Measurements from ENCODE around the gene BTBD10. TPM values are rescaled to one million over a fixed set of nuclear protein-coding genes. Genes with fewer than 3 reads are reported as not detected.

The BTBD10 gene
- total and polyA plus RNA-seq, 2 of the 13 experiments (the other 11 are each of a cell fraction or from before 2014, with no cell fraction given): 9.8 to 26.6 TPM

GRCh38 chr11:13433437-13433836 lies 29.6 kb downstream of the BTBD10 start:
- no peak for DNase-seq (ENCODE audit: low spot score)
- WGBS (ENCODE audit: low lambda C conversion rate): 95% methylated on average over 2 of the region's 2 CpGs
- no peaks in the 10 kb centered on the region for H3K27me3 ChIP-seq (ENCODE audit: control insufficient read depth in 1 of 2, insufficient read depth in 2 of 2, low read length in 2 of 2)
- no peak overlapping the region for H3K9ac ChIP-seq (ENCODE audit: insufficient read depth, low read depth, low read length)
- no TSS peak for BruUV-seq (replicated peaks)
- no peaks in the 10 kb centered on the region for H3K4me1 ChIP-seq (ENCODE audit: insufficient read depth, low read length)
- no peaks in the 10 kb centered on the region for H3K79me2 ChIP-seq (ENCODE audit: insufficient read depth, low read length)
- FAIRE-seq: no peak
- no peaks in the 10 kb centered on the region for H4K20me1 ChIP-seq (ENCODE audit: insufficient read depth, low read length)
- ChIA-PET POLR2A (no interaction called here), CTCF (ENCODE audit: low intra/inter-chr PET ratio, low total read pairs) (no interaction called here)
- H3K4me3 ChIP-seq (replicated peaks in 1 of 3; ENCODE audit: insufficient read depth in 1 of 3, low read depth in 2 of 3, low read length in 3 of 3): no peak overlapping the region
- H3K9me3 ChIP-seq (ENCODE audit: low read length): peaks cover 14% of the 10 kb centered on the region
- no peak overlapping the region for H3K4me2 ChIP-seq (ENCODE audit: low read depth, low read length)
- H3K36me3 ChIP-seq (replicated peaks in 1 of 2; ENCODE audit: control insufficient read depth in 1 of 2, insufficient read depth in 2 of 2, low read length in 2 of 2): no peaks in the 10 kb centered on the region
- no peak overlapping the region for H2AFZ ChIP-seq (ENCODE audit: low read length)
- in situ Hi-C loops (cut with HindIII; ENCODE audit: extremely low pct_ligation_motif_present, low pct_unique_long_range_greater_than_20kb) (no loop called here), intact Hi-C loops (cut with micrococcal nuclease; ENCODE audit: unreplicated experiment) (no loop called here)
- no peak for ATAC-seq
- no peak overlapping the region for H3K27ac ChIP-seq (ENCODE audit: extremely low read length, insufficient read depth, low read length)
- TF ChIP-seq ZNF30 (CRISPR knock-in tag; IDR thresholded peaks at IDR 0.05) (no peak), SAFB2 (CRISPR knock-in tag; IDR thresholded peaks at IDR 0.05; ENCODE audit: borderline replicate concordance, low read depth) (no peak), RBAK (CRISPR knock-in tag; IDR thresholded peaks at IDR 0.05) (no peak), IRX3 (CRISPR knock-in tag; IDR thresholded peaks at IDR 0.05; ENCODE audit: borderline replicate concordance, low read depth) (no peak), TRAFD1 (CRISPR knock-in tag; IDR thresholded peaks at IDR 0.05; ENCODE audit: borderline replicate concordance) (no peak), ZNF468 (CRISPR knock-in tag; IDR thresholded peaks at IDR 0.05) (no peak), GATAD2A (CRISPR knock-in tag; IDR thresholded peaks at IDR 0.05) (no peak), BORCS8-MEF2B (CRISPR knock-in tag; IDR thresholded peaks at IDR 0.05) (no peak), FUBP1 (CRISPR knock-in tag; IDR thresholded peaks at IDR 0.05; ENCODE audit: borderline replicate concordance) (no peak), ZNF382 (CRISPR knock-in tag; IDR thresholded peaks at IDR 0.05; ENCODE audit: borderline replicate concordance) (no peak), HNRNPK (IDR thresholded peaks at IDR 0.05; ENCODE audit: low read depth, low read length, poor library complexity, severe bottlenecking) (no peak), RERE (CRISPR knock-in tag; IDR thresholded peaks at IDR 0.05; ENCODE audit: low read depth) (no peak), NCOR1 (IDR thresholded peaks at IDR 0.05; ENCODE audit: borderline replicate concordance, low read length) (no peak), KDM5A (IDR thresholded peaks at IDR 0.05; ENCODE audit: borderline replicate concordance, low read length) (no peak), PRPF4 (IDR thresholded peaks at IDR 0.05; ENCODE audit: low read depth, low read length, poor library complexity, severe bottlenecking) (no peak), ZNF580 (CRISPR knock-in tag; IDR thresholded peaks at IDR 0.05; ENCODE audit: borderline replicate concordance, low read depth) (no peak)

Data from HepG2 (cell line).